Suprapubic skin (tissue), 4 donors: ENCODE data around the gene MYO18B.

ENCODE experiments used
- CTCF ChIP-seq, 2 donors: fragments of 200-600 bp in 1 of 2; fragments of 450-650 bp in 1 of 2; sonication (generic) in 1 of 2; IDR thresholded peaks; one replicate each; pipeline ENCODE4 v1.5.1; 2016 to 2019; ENCODE audit warnings: antibody characterized with exemption in 2 of 2, mild to moderate bottlenecking in 1 of 2, moderate library complexity in 1 of 2
- POLR2A ChIP-seq, 2 donors: fragments of 450-650 bp; IDR thresholded peaks; one replicate each; pipeline ENCODE4 v1.6.1; 2017; ENCODE audit warnings: antibody characterized with exemption in 2 of 2, mild to moderate bottlenecking in 2 of 2, moderate library complexity in 2 of 2
- POLR2AphosphoS5 ChIP-seq, 3 donors: sonication (generic); formaldehyde crosslinking; IDR thresholded peaks; one replicate each; pipeline ENCODE4 v1.6.1; 2017; ENCODE audit warnings: antibody characterized with exemption in 3 of 3

GRCh38 chr22:25874327-25874726 lies 132.3 kb downstream of the MYO18B start:
- TF ChIP-seq CTCF (IDR thresholded peaks at IDR 0.05), result no peak
- no peak for TF ChIP-seq POLR2AphosphoS5 (IDR thresholded peaks at IDR 0.05)
- TF ChIP-seq POLR2A (IDR thresholded peaks at IDR 0.05), result no peak
